SU-DHL-6 (cell line): ENCODE results near the gene ARHGAP44.

ENCODE experiments used
- EZH2phosphoT487 ChIP-seq: fragments of 200-600 bp; sonication (generic), shearing (Covaris generic); conservative IDR thresholded peaks from 2 replicates; pipeline ENCODE4 v1.6.1; 2018; ENCODE audit warnings: mild to moderate bottlenecking, antibody characterized with exemption, low read length, moderate library complexity, mixed read lengths
- TF ChIP-seq, protein P1 (sequence below): fragments of 200-600 bp; sonication (generic); IDR thresholded peaks from one replicate; pipeline ENCODE4 v1.5.1; 2017; ENCODE audit warnings: antibody characterized with exemption, mild to moderate bottlenecking, low read length, moderate library complexity; ENCODE audit not compliant: insufficient read depth, poor library complexity, severe bottlenecking

DNA sequence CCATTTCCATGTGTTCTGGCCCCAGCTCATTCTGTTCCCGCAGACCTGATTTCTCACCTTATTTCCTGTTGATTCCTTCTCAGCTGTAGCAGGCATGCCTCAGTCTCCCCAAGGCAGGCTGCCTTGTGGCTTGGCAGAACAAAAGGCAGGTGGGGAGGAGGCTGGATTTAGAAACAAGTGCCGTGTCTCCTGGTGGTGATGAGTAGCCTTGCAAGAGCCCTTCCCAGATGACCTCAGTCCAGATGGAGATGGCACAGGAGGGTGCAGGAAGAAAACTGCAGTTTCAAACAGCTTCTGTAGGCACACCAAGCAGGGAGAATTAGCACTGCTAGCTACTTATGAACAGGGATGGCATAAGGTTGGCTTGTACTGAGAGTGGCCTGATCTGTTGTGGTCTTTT, 64.6 kb downstream of the ARHGAP44 start:
- TF ChIP-seq, protein P1, sequence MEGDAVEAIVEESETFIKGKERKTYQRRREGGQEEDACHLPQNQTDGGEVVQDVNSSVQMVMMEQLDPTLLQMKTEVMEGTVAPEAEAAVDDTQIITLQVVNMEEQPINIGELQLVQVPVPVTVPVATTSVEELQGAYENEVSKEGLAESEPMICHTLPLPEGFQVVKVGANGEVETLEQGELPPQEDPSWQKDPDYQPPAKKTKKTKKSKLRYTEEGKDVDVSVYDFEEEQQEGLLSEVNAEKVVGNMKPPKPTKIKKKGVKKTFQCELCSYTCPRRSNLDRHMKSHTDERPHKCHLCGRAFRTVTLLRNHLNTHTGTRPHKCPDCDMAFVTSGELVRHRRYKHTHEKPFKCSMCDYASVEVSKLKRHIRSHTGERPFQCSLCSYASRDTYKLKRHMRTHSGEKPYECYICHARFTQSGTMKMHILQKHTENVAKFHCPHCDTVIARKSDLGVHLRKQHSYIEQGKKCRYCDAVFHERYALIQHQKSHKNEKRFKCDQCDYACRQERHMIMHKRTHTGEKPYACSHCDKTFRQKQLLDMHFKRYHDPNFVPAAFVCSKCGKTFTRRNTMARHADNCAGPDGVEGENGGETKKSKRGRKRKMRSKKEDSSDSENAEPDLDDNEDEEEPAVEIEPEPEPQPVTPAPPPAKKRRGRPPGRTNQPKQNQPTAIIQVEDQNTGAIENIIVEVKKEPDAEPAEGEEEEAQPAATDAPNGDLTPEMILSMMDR: no peak
- TF ChIP-seq EZH2phosphoT487: no peak
